Measurements from ENCODE around the gene FAU.

DNA sequence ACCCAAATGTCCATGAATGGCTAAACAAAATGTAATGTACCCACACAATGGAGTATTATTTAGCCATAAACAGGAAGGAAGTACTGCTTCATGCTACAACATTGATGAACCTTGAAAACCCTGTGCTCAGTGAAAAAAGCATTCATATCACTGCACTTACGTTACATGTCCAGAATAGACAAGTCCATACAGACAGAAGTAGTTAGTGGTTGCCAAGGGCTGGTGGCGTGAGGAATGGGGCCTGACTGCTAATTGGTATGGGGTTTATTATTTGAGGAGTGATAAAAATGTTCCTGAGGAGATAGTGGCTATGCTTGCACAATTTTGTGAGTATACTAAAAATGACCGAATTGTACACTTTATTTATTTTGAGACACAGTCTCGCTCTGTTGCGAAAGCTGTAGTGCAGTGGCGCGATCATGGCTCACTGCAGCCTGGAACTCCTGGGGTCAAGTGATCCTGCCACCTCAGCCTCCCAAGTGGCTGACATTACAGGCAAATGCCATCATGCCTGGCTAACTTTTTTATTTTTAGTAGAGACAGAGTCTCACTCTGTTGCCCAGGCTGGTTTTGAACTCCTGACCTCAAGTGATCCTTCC is 20.1 kb upstream of the FAU start:
- TF ChIP-seq YY1 (IDR thresholded peaks at IDR 0.05; ENCODE audit: extremely low read depth, insufficient replicate concordance, low read depth, low read length) (no peak), CTCF (IDR thresholded peaks at IDR 0.05 in 2 of 3, conservative IDR thresholded peaks at IDR 0.05 in 1 of 3; ENCODE audit: borderline replicate concordance in 1 of 3, insufficient read depth in 1 of 3, low read depth in 2 of 3, low read length in 2 of 3) (no peak), SP1 (IDR thresholded peaks at IDR 0.05; ENCODE audit: low read depth) (no peak), POLR2A (IDR thresholded peaks at IDR 0.05; ENCODE audit: borderline replicate concordance, extremely low read depth, insufficient read depth, insufficient read length) (no peak), POLR2AphosphoS5 (IDR thresholded peaks at IDR 0.05; ENCODE audit: low read depth, low read length) (no peak), RAD21 (IDR thresholded peaks at IDR 0.05; ENCODE audit: low read depth) (no peak), TCF7L2 (IDR thresholded peaks at IDR 0.05; ENCODE audit: borderline replicate concordance, extremely low read depth, insufficient read depth, insufficient read length) (no peak), EZH2phosphoT487 (IDR thresholded peaks at IDR 0.05; ENCODE audit: borderline replicate concordance) (no peak), EGR1 (IDR thresholded peaks at IDR 0.05; ENCODE audit: low read depth) (no peak), EZH2 (IDR thresholded peaks at IDR 0.05) (no peak), ZNF274 (IDR thresholded peaks at IDR 0.05; ENCODE audit: low read depth, low read length) (no peak), CBX3 (IDR thresholded peaks at IDR 0.05; ENCODE audit: low read depth) (no peak), SRF (IDR thresholded peaks at IDR 0.05; ENCODE audit: low read depth) (no peak)

Measured in HCT116 (cell line).